ENCODE results near the gene AKAP6. TPM values are rescaled to one million over a fixed set of nuclear protein-coding genes. Genes with fewer than 3 reads are reported as not detected.

Gene AKAP6
- total RNA-seq, 1 experiment from 2014 or later, result 1.9 TPM

GRCh38 chr14:32756173-32756572, 427.1 kb downstream of the AKAP6 start (continued):
- no peak for TF ChIP-seq SRF (IDR thresholded peaks at IDR 0.05; ENCODE audit: low read depth)

- no peaks in the 10 kb centered on the region for H4K20me1 ChIP-seq (ENCODE audit: insufficient read depth)
- 0 out of 2 replicates have a peak, but pooled peaks cover 11% of the 10 kb centered on the region for H3K27me3 ChIP-seq (ENCODE audit: insufficient read depth, low read length)
- ChIA-PET RAD21 (ENCODE audit: low non-redundant PET in 1 of 2, low total read pairs in 2 of 2, uncharacterized antibody in 2 of 2, unreplicated experiment in 2 of 2) (no interaction called here), CTCF (no interaction called here), POLR2A (no interaction called here)
- no peak overlapping the region for H3K27ac ChIP-seq (ENCODE audit: low read depth, low read length)
- BruUV-seq (replicated peaks), result no TSS peak
- TF ChIP-seq REST (IDR thresholded peaks at IDR 0.05; ENCODE audit: low read depth) (no peak), EZH2 (IDR thresholded peaks at IDR 0.05) (no peak), RAD21 (IDR thresholded peaks at IDR 0.05; ENCODE audit: low read depth) (no peak), FOSL1 (IDR thresholded peaks at IDR 0.05; ENCODE audit: low read depth) (no peak)
- no peaks in the 10 kb centered on the region for H3K4me1 ChIP-seq (ENCODE audit: control insufficient read depth in 1 of 2, insufficient read depth in 2 of 2, low read length in 2 of 2)
- no peak overlapping the region for H3K4me2 ChIP-seq (ENCODE audit: low read length)
- intact Hi-C loops (cut with micrococcal nuclease), result no loop called here
- H2AFZ ChIP-seq (ENCODE audit: low read depth, low read length, poor library complexity, severe bottlenecking), result no peak overlapping the region
- no peak overlapping the region for H3K9ac ChIP-seq (ENCODE audit: low read length)
- H3K36me3 ChIP-seq (ENCODE audit: control insufficient read depth in 1 of 2, insufficient read depth in 2 of 2, low read length in 2 of 2), result no peaks in the 10 kb centered on the region
- H3K9me2 ChIP-seq (ENCODE audit: insufficient read depth), result no peaks in the 10 kb centered on the region
- H3K9me3 ChIP-seq (ENCODE audit: control insufficient read depth in 1 of 2, insufficient read depth in 1 of 2, low read depth in 1 of 2, low read length in 2 of 2), result peaks cover 0 to 3% of the 10 kb centered on the region in 2 experiments; a peak in 1 of 4 replicates
- ATAC-seq, result no peak
- no peak for DNase-seq (ENCODE audit: low read depth, low spot score)
- H3K79me2 ChIP-seq (ENCODE audit: insufficient read depth, low read length), result no peaks in the 10 kb centered on the region
- H3K4me3 ChIP-seq (replicated peaks in 1 of 2; ENCODE audit: low read depth in 1 of 2, low read length in 2 of 2), result no peak overlapping the region
Measured at GRCh38 chr14:32756775-32757174, 427.7 kb downstream of the AKAP6 start.
